ENCODE measurements around the gene PLOD3. TPM values are rescaled to one million over a fixed set of nuclear protein-coding genes. Genes with fewer than 3 reads are reported as not detected.
A peak's percentile ranks its signal among the peaks of the same experiment; 100 is the strongest.

PLOD3 gene
- total RNA-seq, 1 donor from 2014 or later, result 161 TPM

DNA sequence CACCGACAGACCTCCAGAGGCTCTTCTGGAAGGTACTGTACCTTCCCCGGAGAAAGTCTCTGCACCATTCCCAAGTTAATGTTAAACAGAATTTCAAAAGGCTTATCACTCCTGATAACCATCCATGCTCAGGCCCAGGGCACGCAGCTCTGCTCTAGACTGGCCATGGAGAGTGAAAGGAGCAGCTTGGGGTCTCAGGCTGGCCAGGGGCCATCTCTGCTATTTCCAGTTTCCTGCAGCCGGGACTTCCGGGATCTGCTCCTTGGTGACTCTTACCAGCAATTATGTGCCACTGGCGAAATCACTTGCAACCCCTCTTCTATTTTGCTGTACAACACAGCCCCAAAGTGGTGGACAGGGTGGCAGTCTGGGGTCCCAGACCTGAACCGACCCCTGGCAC lies 14.3 kb upstream of the PLOD3 start:
- Histone ChIP-seq H3K27me3 (ENCODE audit: insufficient read depth, low read length) (no peaks in the 10 kb centered on the region), H3K9ac (ENCODE audit: low read length) (no peak overlapping the region), H3K4me2 (ENCODE audit: low read length) (peak overlapping the region; percentile 62), H3K27ac (ENCODE audit: low read depth, low read length) (no peak overlapping the region), H3K4me3 (ENCODE audit: insufficient read depth, low read depth, low read length) (no peak overlapping the region), H3K4me1 (ENCODE audit: insufficient read depth, low read length) (peaks cover 9% of the 10 kb centered on the region), H3K9me3 (ENCODE audit: insufficient read depth, low read depth, low read length) (no peaks in the 10 kb centered on the region), H3K36me3 (ENCODE audit: insufficient read depth, low read length) (peaks cover 4% of the 10 kb centered on the region), H4K20me1 (ENCODE audit: insufficient read depth, low read length) (peaks cover 25% of the 10 kb centered on the region), H3K79me2 (ENCODE audit: insufficient read depth, low read length) (no peaks in the 10 kb centered on the region), H2AFZ (ENCODE audit: low read depth, low read length) (no peak overlapping the region)
- Mint-ChIP-seq H3K27me3 (ENCODE audit: low read depth, unreplicated experiment) (no peaks in the 10 kb centered on the region), H3K36me3 (ENCODE audit: low read depth, unreplicated experiment) (peaks cover 16% of the 10 kb centered on the region), H3K4me1 (ENCODE audit: low read depth, unreplicated experiment) (peaks cover 2% of the 10 kb centered on the region), H3K4me3 (ENCODE audit: unreplicated experiment) (peak overlapping the region; percentile 27), H3K27ac (ENCODE audit: unreplicated experiment) (peak overlapping the region; percentile 8), H3K9me3 (ENCODE audit: unreplicated experiment) (no peaks in the 10 kb centered on the region)
- FAIRE-seq (no peak), DNase-seq (ENCODE audit: low read depth) (no peak)
- TF ChIP-seq, protein P1, sequence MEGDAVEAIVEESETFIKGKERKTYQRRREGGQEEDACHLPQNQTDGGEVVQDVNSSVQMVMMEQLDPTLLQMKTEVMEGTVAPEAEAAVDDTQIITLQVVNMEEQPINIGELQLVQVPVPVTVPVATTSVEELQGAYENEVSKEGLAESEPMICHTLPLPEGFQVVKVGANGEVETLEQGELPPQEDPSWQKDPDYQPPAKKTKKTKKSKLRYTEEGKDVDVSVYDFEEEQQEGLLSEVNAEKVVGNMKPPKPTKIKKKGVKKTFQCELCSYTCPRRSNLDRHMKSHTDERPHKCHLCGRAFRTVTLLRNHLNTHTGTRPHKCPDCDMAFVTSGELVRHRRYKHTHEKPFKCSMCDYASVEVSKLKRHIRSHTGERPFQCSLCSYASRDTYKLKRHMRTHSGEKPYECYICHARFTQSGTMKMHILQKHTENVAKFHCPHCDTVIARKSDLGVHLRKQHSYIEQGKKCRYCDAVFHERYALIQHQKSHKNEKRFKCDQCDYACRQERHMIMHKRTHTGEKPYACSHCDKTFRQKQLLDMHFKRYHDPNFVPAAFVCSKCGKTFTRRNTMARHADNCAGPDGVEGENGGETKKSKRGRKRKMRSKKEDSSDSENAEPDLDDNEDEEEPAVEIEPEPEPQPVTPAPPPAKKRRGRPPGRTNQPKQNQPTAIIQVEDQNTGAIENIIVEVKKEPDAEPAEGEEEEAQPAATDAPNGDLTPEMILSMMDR (IDR thresholded peaks at IDR 0.05; ENCODE audit: insufficient read depth, low read depth, low read length), result no peak
- TF ChIP-seq EZH2 (IDR thresholded peaks at IDR 0.05; ENCODE audit: insufficient read depth, low read length), result no peak

DNA sequence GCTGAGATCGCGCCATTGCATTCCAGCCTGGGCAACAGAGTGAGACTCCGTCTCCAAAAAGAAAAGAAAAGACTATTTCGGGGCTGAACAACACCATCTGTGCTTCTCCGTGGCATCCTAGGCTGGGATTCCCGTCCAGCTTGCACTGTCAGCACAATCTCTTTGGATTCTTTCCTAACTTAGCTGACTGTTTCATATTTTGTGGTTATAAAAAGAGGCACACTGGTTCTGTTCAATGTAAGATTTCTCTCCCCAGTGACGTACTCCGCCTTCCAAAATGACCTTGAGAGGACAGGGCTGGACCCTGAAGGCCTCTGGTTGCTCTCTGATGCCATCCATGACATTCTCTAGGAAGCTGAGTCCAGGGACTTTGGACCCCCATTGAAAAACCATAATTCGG lies 9.3 kb upstream of the PLOD3 start:
- Histone ChIP-seq H3K4me2 (ENCODE audit: low read length) (no peak overlapping the region), H3K9ac (ENCODE audit: low read length) (no peak overlapping the region), H3K27ac (ENCODE audit: low read depth, low read length) (no peak overlapping the region), H3K27me3 (ENCODE audit: insufficient read depth, low read length) (no peaks in the 10 kb centered on the region), H3K36me3 (ENCODE audit: insufficient read depth, low read length) (peaks cover 16% of the 10 kb centered on the region), H4K20me1 (ENCODE audit: insufficient read depth, low read length) (peaks cover 34% of the 10 kb centered on the region), H3K4me1 (ENCODE audit: insufficient read depth, low read length) (peaks cover 2% of the 10 kb centered on the region), H2AFZ (ENCODE audit: low read depth, low read length) (no peak overlapping the region), H3K9me3 (ENCODE audit: insufficient read depth, low read depth, low read length) (no peaks in the 10 kb centered on the region), H3K79me2 (ENCODE audit: insufficient read depth, low read length) (peaks cover 11% of the 10 kb centered on the region), H3K4me3 (ENCODE audit: insufficient read depth, low read depth, low read length) (no peak overlapping the region)
- no peak overlapping the region for H3K4me3 Mint-ChIP-seq (ENCODE audit: unreplicated experiment)
- peaks cover 2% of the 10 kb centered on the region for H3K4me1 Mint-ChIP-seq (ENCODE audit: low read depth, unreplicated experiment)
- H3K9me3 Mint-ChIP-seq (ENCODE audit: unreplicated experiment), result no peaks in the 10 kb centered on the region
- peaks cover 25% of the 10 kb centered on the region for H3K36me3 Mint-ChIP-seq (ENCODE audit: low read depth, unreplicated experiment)
- no peak overlapping the region for H3K27ac Mint-ChIP-seq (ENCODE audit: unreplicated experiment)
- DNase-seq (ENCODE audit: low read depth) (no peak), FAIRE-seq (no peak)
- no peaks in the 10 kb centered on the region for H3K27me3 Mint-ChIP-seq (ENCODE audit: low read depth, unreplicated experiment)
- TF ChIP-seq EZH2 (IDR thresholded peaks at IDR 0.05; ENCODE audit: insufficient read depth, low read length), result no peak
- TF ChIP-seq, protein P1 (IDR thresholded peaks at IDR 0.05; ENCODE audit: insufficient read depth, low read depth, low read length), result no peak

DNA sequence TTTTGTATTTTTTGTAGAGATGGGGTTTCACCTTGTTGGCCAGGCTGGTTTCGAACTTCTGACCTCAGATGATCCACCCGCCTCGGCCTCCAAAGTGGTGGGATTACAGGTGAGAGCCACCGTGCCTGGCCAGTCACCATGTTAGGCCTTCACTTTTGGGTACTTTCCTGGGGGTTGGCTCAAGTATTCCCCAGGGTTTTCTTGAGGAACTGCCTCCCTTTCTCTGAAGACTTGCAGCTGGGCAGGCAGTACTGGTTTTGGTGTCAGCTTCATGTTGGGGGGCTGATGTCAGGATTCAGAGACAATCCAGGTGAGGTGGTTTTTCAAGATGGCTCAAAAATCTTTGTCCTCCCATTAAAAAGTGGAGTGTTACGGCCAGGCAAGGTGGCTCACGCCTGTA lies 8.3 kb upstream of the PLOD3 start:
- Mint-ChIP-seq H3K27me3 (ENCODE audit: low read depth, unreplicated experiment) (no peaks in the 10 kb centered on the region), H3K4me3 (ENCODE audit: unreplicated experiment) (no peak overlapping the region), H3K36me3 (ENCODE audit: low read depth, unreplicated experiment) (peaks cover 21% of the 10 kb centered on the region), H3K4me1 (ENCODE audit: low read depth, unreplicated experiment) (peaks cover 1% of the 10 kb centered on the region), H3K27ac (ENCODE audit: unreplicated experiment) (no peak overlapping the region), H3K9me3 (ENCODE audit: unreplicated experiment) (no peaks in the 10 kb centered on the region)
- no peak overlapping the region for H3K9ac ChIP-seq (ENCODE audit: low read length)
- TF ChIP-seq, protein P1 (IDR thresholded peaks at IDR 0.05; ENCODE audit: insufficient read depth, low read depth, low read length), result no peak
- no peak for TF ChIP-seq EZH2 (IDR thresholded peaks at IDR 0.05; ENCODE audit: insufficient read depth, low read length)
- FAIRE-seq (no peak), DNase-seq (ENCODE audit: low read depth) (no peak)
- peaks cover 21% of the 10 kb centered on the region for H3K79me2 ChIP-seq (ENCODE audit: insufficient read depth, low read length)
- H3K4me1 ChIP-seq (ENCODE audit: insufficient read depth, low read length), result no peaks in the 10 kb centered on the region
- peaks cover 36% of the 10 kb centered on the region for H4K20me1 ChIP-seq (ENCODE audit: insufficient read depth, low read length)
- H3K4me3 ChIP-seq (ENCODE audit: insufficient read depth, low read depth, low read length), result no peak overlapping the region
- no peaks in the 10 kb centered on the region for H3K9me3 ChIP-seq (ENCODE audit: insufficient read depth, low read depth, low read length)
- peaks cover 16% of the 10 kb centered on the region for H3K36me3 ChIP-seq (ENCODE audit: insufficient read depth, low read length)
- H2AFZ ChIP-seq (ENCODE audit: low read depth, low read length), result no peak overlapping the region
- no peak overlapping the region for H3K27ac ChIP-seq (ENCODE audit: low read depth, low read length)
- no peaks in the 10 kb centered on the region for H3K27me3 ChIP-seq (ENCODE audit: insufficient read depth, low read length)
- H3K4me2 ChIP-seq (ENCODE audit: low read length), result no peak overlapping the region
